ENCODE measurements around the gene TAF5L. TPM values are rescaled to one million over a fixed set of nuclear protein-coding genes. Genes with fewer than 3 reads are reported as not detected.

TAF5L gene
- total RNA-seq, 1 experiment from 2014 or later, result 16.4 TPM

- Histone ChIP-seq H3K27me3 (ENCODE audit: insufficient read depth, low read depth) (no peaks in the 10 kb centered on the region), H3F3A (ENCODE audit: insufficient read depth, low read depth) (no peaks in the 10 kb centered on the region), H3K4me2 (peak overlapping the region; percentile 14; the same call in 1 of the 2 replicates), H3K9me3 (ENCODE audit: insufficient read depth, low read depth) (no peaks in the 10 kb centered on the region), H3K9me2 (ENCODE audit: insufficient read depth) (no peaks in the 10 kb centered on the region), H3K27ac (no peak overlapping the region), H3K36me3 (ENCODE audit: low read depth) (no peaks in the 10 kb centered on the region), H3K4me3 (no peak overlapping the region), H4K20me1 (ENCODE audit: insufficient read depth) (no peaks in the 10 kb centered on the region), H3K4me1 (replicated peaks; ENCODE audit: insufficient read depth) (peaks cover 5% of the 10 kb centered on the region; the same call in 1 of the 2 replicates), H2AFZ (no peak overlapping the region), H3K79me2 (ENCODE audit: low read depth) (no peaks in the 10 kb centered on the region)
- no TSS peak for BruUV-seq (replicated peaks)
- TF ChIP-seq EZH2 (IDR thresholded peaks at IDR 0.05; ENCODE audit: low read depth) (no peak), CTCF (conservative IDR thresholded peaks at IDR 0.05) (no peak)
- no peak for DNase-seq
- intact Hi-C loops (cut with micrococcal nuclease; ENCODE audit: unreplicated experiment), result no loop called here
- ChIA-PET POLR2A (ENCODE audit: unreplicated experiment) (no interaction called here), CTCF (no interaction called here)
Measured at GRCh38 chr1:229579059-229579673, 46.8 kb downstream of the TAF5L start.

- Histone ChIP-seq H3K9me2 (ENCODE audit: insufficient read depth) (no peaks in the 10 kb centered on the region), H3F3A (ENCODE audit: insufficient read depth, low read depth) (no peaks in the 10 kb centered on the region), H3K4me1 (replicated peaks; ENCODE audit: insufficient read depth) (peaks cover 5% of the 10 kb centered on the region; the same call in 1 of the 2 replicates), H3K9me3 (ENCODE audit: insufficient read depth, low read depth) (no peaks in the 10 kb centered on the region), H3K4me3 (no peak overlapping the region), H3K27ac (no peak overlapping the region), H3K4me2 (peak overlapping the region; percentile 14; the same call in 1 of the 2 replicates), H2AFZ (no peak overlapping the region), H4K20me1 (ENCODE audit: insufficient read depth) (no peaks in the 10 kb centered on the region), H3K27me3 (ENCODE audit: insufficient read depth, low read depth) (no peaks in the 10 kb centered on the region), H3K36me3 (ENCODE audit: low read depth) (no peaks in the 10 kb centered on the region), H3K79me2 (ENCODE audit: low read depth) (no peaks in the 10 kb centered on the region)
- intact Hi-C loops (cut with micrococcal nuclease; ENCODE audit: unreplicated experiment), result no loop called here
- ChIA-PET CTCF (no interaction called here), POLR2A (ENCODE audit: unreplicated experiment) (no interaction called here)
- no peak for DNase-seq
- BruUV-seq (replicated peaks), result no TSS peak
- no peak for TF ChIP-seq EZH2 (IDR thresholded peaks at IDR 0.05; ENCODE audit: low read depth)
- TF ChIP-seq CTCF (conservative IDR thresholded peaks at IDR 0.05), result no peak
Measured at GRCh38 chr1:229578168-229579058, 47.5 kb downstream of the TAF5L start.

- Histone ChIP-seq H4K20me1 (ENCODE audit: insufficient read depth) (no peaks in the 10 kb centered on the region), H3K36me3 (ENCODE audit: low read depth) (no peaks in the 10 kb centered on the region), H3K4me1 (replicated peaks; ENCODE audit: insufficient read depth) (peaks cover 5% of the 10 kb centered on the region; the same call in 1 of the 2 replicates), H3K27me3 (ENCODE audit: insufficient read depth, low read depth) (no peaks in the 10 kb centered on the region), H3K9me2 (ENCODE audit: insufficient read depth) (no peaks in the 10 kb centered on the region), H3K4me2 (no peak overlapping the region), H3K79me2 (ENCODE audit: low read depth) (no peaks in the 10 kb centered on the region), H3F3A (ENCODE audit: insufficient read depth, low read depth) (no peaks in the 10 kb centered on the region; the same call in 1 of the 2 replicates), H3K4me3 (no peak overlapping the region), H2AFZ (no peak overlapping the region), H3K27ac (no peak overlapping the region), H3K9me3 (ENCODE audit: insufficient read depth, low read depth) (no peaks in the 10 kb centered on the region)
- no TSS peak for BruUV-seq (replicated peaks)
- CTCF ChIA-PET, result no interaction called here
- TF ChIP-seq CTCF (conservative IDR thresholded peaks at IDR 0.05) (no peak), EZH2 (IDR thresholded peaks at IDR 0.05; ENCODE audit: low read depth) (no peak)
- intact Hi-C loops (cut with micrococcal nuclease; ENCODE audit: unreplicated experiment), result no loop called here
- no peak for DNase-seq
- POLR2A ChIA-PET (ENCODE audit: unreplicated experiment), result no interaction called here
Measured at GRCh38 chr1:229574679-229575442, 51.1 kb downstream of the TAF5L start.

All from PC-9 (cell line).